Measurements from ENCODE around the gene TLR3.

TLR3 gene

GRCh38 chr4:186067757-186068385 is 1.1 kb upstream of the TLR3 start:
- no peak overlapping the region for H3K4me3 ChIP-seq (ENCODE audit: low read depth, low read length)
- peak; percentile 5 for DNase-seq (ENCODE audit: low read depth)
- peak; percentile 30 for TF ChIP-seq CTCF (IDR thresholded peaks at IDR 0.05; ENCODE audit: low read depth, low read length, missing control alignments)
- in situ Hi-C loops (cut with HindIII; ENCODE audit: low sequenced_read_pairs) = no loop called here

GRCh38 chr4:186069729-186070128 is 773 bp downstream of the TLR3 start:
- H3K4me3 ChIP-seq (ENCODE audit: low read depth, low read length) = peak overlapping the region; percentile 48
- TF ChIP-seq CTCF (IDR thresholded peaks at IDR 0.05; ENCODE audit: low read depth, low read length, missing control alignments) = no peak
- no peak for DNase-seq (ENCODE audit: low read depth)
- in situ Hi-C loops (cut with HindIII; ENCODE audit: low sequenced_read_pairs) = loop anchor here (5.0 kb wide), 1 partner anchor 68 kb away; no protein-coding TSS in a partner anchor

GRCh38 chr4:186072516-186072915 is 3.6 kb downstream of the TLR3 start:
- TF ChIP-seq CTCF (IDR thresholded peaks at IDR 0.05; ENCODE audit: low read depth, low read length, missing control alignments) = no peak
- in situ Hi-C loops (cut with HindIII; ENCODE audit: low sequenced_read_pairs) = loop anchor here (5.0 kb wide), 1 partner anchor 65 kb away; no protein-coding TSS in a partner anchor
- H3K4me3 ChIP-seq (ENCODE audit: low read depth, low read length) = no peak overlapping the region
- no peak for DNase-seq (ENCODE audit: low read depth)

GRCh38 chr4:186074189-186074588 is 5.2 kb downstream of the TLR3 start:
- in situ Hi-C loops (cut with HindIII; ENCODE audit: low sequenced_read_pairs) = loop anchor here (5.0 kb wide), 1 partner anchor 63 kb away; no protein-coding TSS in a partner anchor
- no peak overlapping the region for H3K4me3 ChIP-seq (ENCODE audit: low read depth, low read length)
- no peak for TF ChIP-seq CTCF (IDR thresholded peaks at IDR 0.05; ENCODE audit: low read depth, low read length, missing control alignments)
- no peak for DNase-seq (ENCODE audit: low read depth)

- no peak for TF ChIP-seq CTCF (IDR thresholded peaks at IDR 0.05; ENCODE audit: low read depth, low read length, missing control alignments)
- no peak overlapping the region for H3K4me3 ChIP-seq (ENCODE audit: low read depth, low read length)
- DNase-seq (ENCODE audit: low read depth) = no peak
- in situ Hi-C loops (cut with HindIII; ENCODE audit: low sequenced_read_pairs) = no loop called here
These were observed 10.2 kb downstream of the TLR3 start for GRCh38 chr4:186078981-186079638.

- no peak for DNase-seq (ENCODE audit: low read depth)
- in situ Hi-C loops (cut with HindIII; ENCODE audit: low sequenced_read_pairs) = no loop called here
- no peak for TF ChIP-seq CTCF (IDR thresholded peaks at IDR 0.05; ENCODE audit: low read depth, low read length, missing control alignments)
- no peak overlapping the region for H3K4me3 ChIP-seq (ENCODE audit: low read depth, low read length)
These were observed 10.7 kb downstream of the TLR3 start for GRCh38 chr4:186079694-186080093.

All from astrocyte of the cerebellum (primary cell).